ENCODE measurements around the gene RBPJ. TPM values are rescaled to one million over a fixed set of nuclear protein-coding genes. Genes with fewer than 3 reads are reported as not detected.

The RBPJ gene
- total RNA-seq, 1 donor from 2014 or later = 51.4 TPM

GRCh38 chr4:26296514-26296913 is 24.3 kb upstream of the RBPJ start:
- Mint-ChIP-seq H3K27me3 (peaks cover 2% of the 10 kb centered on the region), H3K27ac (no peak overlapping the region), H3K4me3 (no peak overlapping the region), H3K9me3 (no peaks in the 10 kb centered on the region), H3K4me1 (no peaks in the 10 kb centered on the region), H3K36me3 (ENCODE audit: low read depth) (no peaks in the 10 kb centered on the region)
- ChIA-PET CTCF (no interaction called here), POLR2A (no interaction called here)
- ATAC-seq (ENCODE audit: low read depth) (no peak), DNase-seq (no peak)
- intact Hi-C loops (cut with micrococcal nuclease) = no loop called here
- TF ChIP-seq CTCF (IDR thresholded peaks at IDR 0.05) = no peak

GRCh38 chr4:26297219-26297618 is 23.6 kb upstream of the RBPJ start:
- Mint-ChIP-seq H3K4me1 (no peaks in the 10 kb centered on the region), H3K27me3 (peaks cover 2% of the 10 kb centered on the region), H3K27ac (no peak overlapping the region), H3K9me3 (no peaks in the 10 kb centered on the region), H3K36me3 (ENCODE audit: low read depth) (no peaks in the 10 kb centered on the region), H3K4me3 (no peak overlapping the region)
- DNase-seq (no peak), ATAC-seq (ENCODE audit: low read depth) (no peak)
- ChIA-PET CTCF (no interaction called here), POLR2A (no interaction called here)
- intact Hi-C loops (cut with micrococcal nuclease) = no loop called here
- no peak for TF ChIP-seq CTCF (IDR thresholded peaks at IDR 0.05)

- no peak overlapping the region for H3K4me3 Mint-ChIP-seq
- ChIA-PET POLR2A (no interaction called here), CTCF (no interaction called here)
- no peak overlapping the region for H3K27ac Mint-ChIP-seq
- ATAC-seq (ENCODE audit: low read depth) (no peak), DNase-seq (no peak)
- peaks cover 2% of the 10 kb centered on the region for H3K27me3 Mint-ChIP-seq
- no peak for TF ChIP-seq CTCF (IDR thresholded peaks at IDR 0.05)
- H3K36me3 Mint-ChIP-seq (ENCODE audit: low read depth) = no peaks in the 10 kb centered on the region
- intact Hi-C loops (cut with micrococcal nuclease) = loop anchor here (2.0 kb wide), 1 partner anchor 20 kb away; no protein-coding TSS in a partner anchor
- no peaks in the 10 kb centered on the region for H3K9me3 Mint-ChIP-seq
- no peaks in the 10 kb centered on the region for H3K4me1 Mint-ChIP-seq
These were observed 22.4 kb upstream of the RBPJ start for GRCh38 chr4:26298198-26298947.

GRCh38 chr4:26299254-26299882 is 21.4 kb upstream of the RBPJ start:
- ChIA-PET CTCF (no interaction called here), POLR2A (interaction anchor here (0.7 kb wide), 1 partner anchor 472 kb away, joined by 3 read pairs; no protein-coding TSS in a partner anchor)
- ATAC-seq (ENCODE audit: low read depth) = no peak
- Mint-ChIP-seq H3K36me3 (ENCODE audit: low read depth) (no peaks in the 10 kb centered on the region), H3K27me3 (peaks cover under 1% of the 10 kb centered on the region), H3K9me3 (no peaks in the 10 kb centered on the region), H3K4me3 (no peak overlapping the region), H3K4me1 (no peaks in the 10 kb centered on the region), H3K27ac (no peak overlapping the region)
- intact Hi-C loops (cut with micrococcal nuclease) = loop anchor here (2.0 kb wide), 1 partner anchor 19 kb away; no protein-coding TSS in a partner anchor
- no peak for TF ChIP-seq CTCF (IDR thresholded peaks at IDR 0.05)
- DNase-seq = no peak
